OCI-LY1 (cell line): ENCODE measurements around the gene NBEA.

ENCODE experiments used
- H2AFZ ChIP-seq: fragments of 200-600 bp; sonication (generic), shearing (Covaris generic); 2 replicates; pipeline ENCODE4 v1.6.0; 2014; ENCODE audit warnings: antibody characterized with exemption, mild to moderate bottlenecking, low read length
- H3F3A ChIP-seq: fragments of 200-600 bp; sonication (generic), shearing (Covaris generic); 2 replicates; pipeline ENCODE4 v1.6.0; 2014; ENCODE audit warnings: mild to moderate bottlenecking, antibody characterized with exemption, low read length, moderate library complexity; ENCODE audit not compliant: insufficient read depth
- H3K27ac ChIP-seq: fragments of 200-600 bp; sonication (generic); 2 replicates; pipeline ENCODE4 v1.5.1; 2014; ENCODE audit warnings: low read length, mixed run types, mild to moderate bottlenecking, low read depth; ENCODE audit not compliant: poor library complexity, severe bottlenecking
- H3K27me3 ChIP-seq: fragments of 200-600 bp; sonication (generic); 2 replicates; pipeline ENCODE4 v1.6.0; 2014; ENCODE audit warnings: antibody characterized with exemption, mild to moderate bottlenecking, low read length, moderate library complexity; ENCODE audit not compliant: insufficient read depth
- H3K36me3 ChIP-seq: fragments of 200-600 bp; sonication (generic); 2 replicates; pipeline ENCODE4 v1.6.1; 2014; ENCODE audit warnings: mild to moderate bottlenecking, antibody characterized with exemption, low read length, moderate library complexity, mixed read lengths; ENCODE audit not compliant: insufficient read depth
- H3K4me1 ChIP-seq: fragments of 200-600 bp; sonication (generic); 2 replicates; pipeline ENCODE4 v1.5.1; 2014; ENCODE audit warnings: mild to moderate bottlenecking, low read length, moderate library complexity; ENCODE audit not compliant: insufficient read depth, severe bottlenecking
- H3K4me2 ChIP-seq: fragments of 200-600 bp; sonication (generic), shearing (Covaris generic); 2 replicates; pipeline ENCODE4 v1.6.1; 2014; ENCODE audit warnings: low read length
- H3K4me3 ChIP-seq: fragments of 200-600 bp; sonication (generic); 2 replicates; pipeline ENCODE4 v1.5.1; 2014; ENCODE audit warnings: low read length, low read depth, mild to moderate bottlenecking, mixed read lengths; ENCODE audit not compliant: poor library complexity, severe bottlenecking
- H3K79me2 ChIP-seq: fragments of 200-600 bp; shearing (Covaris generic); 2 replicates; pipeline ENCODE4 v1.6.1; 2016; ENCODE audit warnings: mixed run types, low read length, mixed read lengths; ENCODE audit not compliant: insufficient read depth
- H3K9ac ChIP-seq: fragments of 200-600 bp; sonication (generic), shearing (Covaris generic); 2 replicates; pipeline ENCODE4 v1.6.1; 2014; ENCODE audit warnings: mild to moderate bottlenecking, low read length, mixed read lengths
- H3K9me2 ChIP-seq: fragments of 200-600 bp; sonication (generic), shearing (Covaris generic); 2 replicates; pipeline ENCODE4 v1.6.1; 2014; ENCODE audit warnings: low read depth, mild to moderate bottlenecking, low read length, mixed read lengths
- H3K9me3 ChIP-seq: fragments of 200-600 bp; shearing (Covaris generic); 2 replicates; pipeline ENCODE4 v1.6.1; 2014; ENCODE audit warnings: low read length, mixed read lengths
- H4K20me1 ChIP-seq: fragments of 200-600 bp; sonication (generic), shearing (Covaris generic); 2 replicates; pipeline ENCODE4 v1.6.0; 2016; ENCODE audit warnings: mild to moderate bottlenecking, low read length; ENCODE audit not compliant: insufficient read depth
- CTCF ChIP-seq: fragments of 200-600 bp; sonication (generic), shearing (Covaris generic); IDR thresholded peaks from 2 replicates; pipeline ENCODE4 v1.5.1; 2017; ENCODE audit warnings: mild to moderate bottlenecking, antibody characterized with exemption, low read length, moderate library complexity, mixed read lengths
- EZH2 ChIP-seq: fragments of 200-600 bp; sonication (generic), shearing (Covaris generic); IDR thresholded peaks from 2 replicates; pipeline ENCODE4 v1.8.0; 2017; ENCODE audit warnings: borderline replicate concordance, mixed run types, mild to moderate bottlenecking, antibody characterized with exemption, low read length, moderate library complexity, mixed read lengths

NBEA gene

GRCh38 chr13:35598790-35599369 lies 656.8 kb downstream of the NBEA start:
- Histone ChIP-seq H3K27me3 (no peaks in the 10 kb centered on the region), H4K20me1 (no peaks in the 10 kb centered on the region), H3K4me2 (no peak overlapping the region), H3K27ac (no peak overlapping the region), H3K9me2 (no peaks in the 10 kb centered on the region), H2AFZ (no peak overlapping the region), H3K79me2 (no peaks in the 10 kb centered on the region), H3K4me1 (no peaks in the 10 kb centered on the region), H3F3A (no peaks in the 10 kb centered on the region), H3K4me3 (no peak overlapping the region), H3K36me3 (no peaks in the 10 kb centered on the region), H3K9me3 (no peaks in the 10 kb centered on the region), H3K9ac (no peak overlapping the region)
- no peak for TF ChIP-seq CTCF
- TF ChIP-seq EZH2: no peak

- H3K4me1 ChIP-seq: no peaks in the 10 kb centered on the region
- H3K9ac ChIP-seq: no peak overlapping the region
- no peak overlapping the region for H3K27ac ChIP-seq
- no peaks in the 10 kb centered on the region for H3F3A ChIP-seq
- no peaks in the 10 kb centered on the region for H3K9me3 ChIP-seq
- H3K79me2 ChIP-seq: no peaks in the 10 kb centered on the region
- H3K4me2 ChIP-seq: no peak overlapping the region
- H3K36me3 ChIP-seq: no peaks in the 10 kb centered on the region
- H3K9me2 ChIP-seq: no peaks in the 10 kb centered on the region
- no peaks in the 10 kb centered on the region for H3K27me3 ChIP-seq
- H4K20me1 ChIP-seq: no peaks in the 10 kb centered on the region
- H2AFZ ChIP-seq: no peak overlapping the region
- no peak overlapping the region for H3K4me3 ChIP-seq
- TF ChIP-seq CTCF (no peak), EZH2 (no peak)
Measured at GRCh38 chr13:35599384-35599783, 657.3 kb downstream of the NBEA start.

- Histone ChIP-seq H3K9me2 (no peaks in the 10 kb centered on the region), H3K4me1 (no peaks in the 10 kb centered on the region), H3K4me3 (no peak overlapping the region), H3K9ac (no peak overlapping the region), H3F3A (no peaks in the 10 kb centered on the region), H3K36me3 (no peaks in the 10 kb centered on the region), H2AFZ (no peak overlapping the region), H4K20me1 (no peaks in the 10 kb centered on the region), H3K79me2 (no peaks in the 10 kb centered on the region), H3K27me3 (no peaks in the 10 kb centered on the region), H3K9me3 (no peaks in the 10 kb centered on the region), H3K4me2 (no peak overlapping the region), H3K27ac (no peak overlapping the region)
- TF ChIP-seq EZH2 (no peak), CTCF (no peak)
Measured at GRCh38 chr13:35600137-35600536, 658.1 kb downstream of the NBEA start.
